ENCODE results near the gene ARHGEF37.

The ARHGEF37 gene

DNA sequence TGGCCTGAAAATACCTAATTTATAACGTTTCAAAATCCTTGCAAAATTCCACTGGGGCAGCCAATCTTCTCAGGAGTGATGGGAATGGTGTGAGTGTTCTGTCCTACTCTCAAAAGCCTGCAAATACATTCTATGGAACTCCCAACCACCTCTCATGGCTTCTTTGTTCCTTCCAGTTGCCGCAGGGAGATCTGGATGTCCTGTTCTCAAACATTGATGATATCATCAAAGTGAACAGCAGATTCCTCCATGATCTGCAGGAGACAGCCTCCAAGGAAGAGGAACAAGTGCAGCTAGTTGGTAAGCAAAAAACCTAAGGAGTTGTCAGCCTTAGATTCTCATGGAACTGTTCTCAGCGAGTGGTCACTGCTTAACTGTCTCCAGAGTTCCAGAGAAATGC, 19.6 kb downstream of the ARHGEF37 start:
- TF ChIP-seq NFIC (IDR thresholded peaks at IDR 0.05) = no peak
- no peak for TF ChIP-seq TCF12 (IDR thresholded peaks at IDR 0.05; ENCODE audit: low read depth)
- TF ChIP-seq, protein P1, sequence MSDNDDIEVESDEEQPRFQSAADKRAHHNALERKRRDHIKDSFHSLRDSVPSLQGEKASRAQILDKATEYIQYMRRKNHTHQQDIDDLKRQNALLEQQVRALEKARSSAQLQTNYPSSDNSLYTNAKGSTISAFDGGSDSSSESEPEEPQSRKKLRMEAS (IDR thresholded peaks at IDR 0.05) = no peak
- TF ChIP-seq CREB1 (IDR thresholded peaks at IDR 0.05; ENCODE audit: low read depth) = no peak
- no peak for TF ChIP-seq EP300 (IDR thresholded peaks at IDR 0.05; ENCODE audit: borderline replicate concordance)
- TF ChIP-seq FOXM1 (IDR thresholded peaks at IDR 0.05; ENCODE audit: borderline replicate concordance, low read depth) = no peak
- no peak for TF ChIP-seq CEBPB (IDR thresholded peaks at IDR 0.05)
- no peak for TF ChIP-seq RAD21 (IDR thresholded peaks at IDR 0.05; ENCODE audit: low read depth)
- no peak for TF ChIP-seq EGR1 (IDR thresholded peaks at IDR 0.05)
- no peak for TF ChIP-seq TEAD4 (IDR thresholded peaks at IDR 0.05)

DNA sequence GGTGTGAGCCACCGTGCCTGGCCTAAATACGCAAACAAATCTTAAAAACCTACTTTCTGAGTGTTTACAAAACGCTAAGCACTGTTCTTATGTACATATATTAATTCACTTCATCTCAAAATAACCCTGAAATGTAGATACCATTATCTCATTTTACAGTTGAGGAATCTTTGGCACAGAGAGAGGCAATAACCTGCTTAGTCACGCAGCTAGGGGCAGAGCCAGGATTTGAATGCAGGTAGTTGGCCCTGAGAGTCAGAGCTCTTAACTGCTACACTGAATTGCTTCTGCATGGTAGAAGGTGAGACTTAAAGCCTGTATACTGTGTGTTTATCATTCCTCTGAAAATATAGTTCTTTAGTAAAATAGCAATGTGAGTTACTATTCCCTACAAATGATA, 21.9 kb downstream of the ARHGEF37 start:
- TF ChIP-seq, protein P2, sequence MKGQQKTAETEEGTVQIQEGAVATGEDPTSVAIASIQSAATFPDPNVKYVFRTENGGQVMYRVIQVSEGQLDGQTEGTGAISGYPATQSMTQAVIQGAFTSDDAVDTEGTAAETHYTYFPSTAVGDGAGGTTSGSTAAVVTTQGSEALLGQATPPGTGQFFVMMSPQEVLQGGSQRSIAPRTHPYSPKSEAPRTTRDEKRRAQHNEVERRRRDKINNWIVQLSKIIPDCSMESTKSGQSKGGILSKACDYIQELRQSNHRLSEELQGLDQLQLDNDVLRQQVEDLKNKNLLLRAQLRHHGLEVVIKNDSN (IDR thresholded peaks at IDR 0.05) = no peak
- 0 out of 2 replicates have a peak, but pooled peaks have one; percentile 47 for TF ChIP-seq NFIC (IDR thresholded peaks at IDR 0.05)
- TF ChIP-seq YY1 (IDR thresholded peaks at IDR 0.05; ENCODE audit: low read depth) = no peak
- TF ChIP-seq TEAD4 (IDR thresholded peaks at IDR 0.05) = no peak
- TF ChIP-seq, protein P3, sequence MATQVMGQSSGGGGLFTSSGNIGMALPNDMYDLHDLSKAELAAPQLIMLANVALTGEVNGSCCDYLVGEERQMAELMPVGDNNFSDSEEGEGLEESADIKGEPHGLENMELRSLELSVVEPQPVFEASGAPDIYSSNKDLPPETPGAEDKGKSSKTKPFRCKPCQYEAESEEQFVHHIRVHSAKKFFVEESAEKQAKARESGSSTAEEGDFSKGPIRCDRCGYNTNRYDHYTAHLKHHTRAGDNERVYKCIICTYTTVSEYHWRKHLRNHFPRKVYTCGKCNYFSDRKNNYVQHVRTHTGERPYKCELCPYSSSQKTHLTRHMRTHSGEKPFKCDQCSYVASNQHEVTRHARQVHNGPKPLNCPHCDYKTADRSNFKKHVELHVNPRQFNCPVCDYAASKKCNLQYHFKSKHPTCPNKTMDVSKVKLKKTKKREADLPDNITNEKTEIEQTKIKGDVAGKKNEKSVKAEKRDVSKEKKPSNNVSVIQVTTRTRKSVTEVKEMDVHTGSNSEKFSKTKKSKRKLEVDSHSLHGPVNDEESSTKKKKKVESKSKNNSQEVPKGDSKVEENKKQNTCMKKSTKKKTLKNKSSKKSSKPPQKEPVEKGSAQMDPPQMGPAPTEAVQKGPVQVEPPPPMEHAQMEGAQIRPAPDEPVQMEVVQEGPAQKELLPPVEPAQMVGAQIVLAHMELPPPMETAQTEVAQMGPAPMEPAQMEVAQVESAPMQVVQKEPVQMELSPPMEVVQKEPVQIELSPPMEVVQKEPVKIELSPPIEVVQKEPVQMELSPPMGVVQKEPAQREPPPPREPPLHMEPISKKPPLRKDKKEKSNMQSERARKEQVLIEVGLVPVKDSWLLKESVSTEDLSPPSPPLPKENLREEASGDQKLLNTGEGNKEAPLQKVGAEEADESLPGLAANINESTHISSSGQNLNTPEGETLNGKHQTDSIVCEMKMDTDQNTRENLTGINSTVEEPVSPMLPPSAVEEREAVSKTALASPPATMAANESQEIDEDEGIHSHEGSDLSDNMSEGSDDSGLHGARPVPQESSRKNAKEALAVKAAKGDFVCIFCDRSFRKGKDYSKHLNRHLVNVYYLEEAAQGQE (IDR thresholded peaks at IDR 0.05; ENCODE audit: low read depth) = no peak
- TF ChIP-seq CREB1 (IDR thresholded peaks at IDR 0.05; ENCODE audit: low read depth) = no peak
- peak; percentile 20; the same call in 1 of the 2 replicates for TF ChIP-seq EP300 (IDR thresholded peaks at IDR 0.05; ENCODE audit: borderline replicate concordance)
- no peak for TF ChIP-seq FOXM1 (IDR thresholded peaks at IDR 0.05; ENCODE audit: borderline replicate concordance, low read depth)
- TF ChIP-seq ZBTB7A (IDR thresholded peaks at IDR 0.05; ENCODE audit: low read depth) = no peak
- TF ChIP-seq EGR1 (IDR thresholded peaks at IDR 0.05) = no peak
- no peak for TF ChIP-seq TCF12 (IDR thresholded peaks at IDR 0.05; ENCODE audit: low read depth)

DNA sequence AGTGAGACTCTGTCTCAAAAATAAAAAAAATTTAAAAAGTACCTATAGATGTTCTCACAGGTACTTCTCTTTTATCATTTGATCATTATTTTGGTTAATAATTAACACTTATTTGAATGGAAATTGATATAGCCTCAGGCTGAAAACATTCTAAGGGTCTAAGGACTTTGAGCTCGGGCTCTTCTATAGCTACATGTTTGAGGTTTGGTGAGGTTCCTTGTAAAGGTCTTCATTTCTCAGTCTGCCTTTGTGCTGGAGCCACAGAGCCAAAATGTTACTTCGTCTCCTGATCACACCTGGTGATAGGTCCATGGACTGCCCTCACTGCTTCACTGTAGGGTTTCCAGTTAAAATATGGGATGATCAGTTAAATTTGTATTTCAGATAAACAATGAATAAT, 22.6 kb downstream of the ARHGEF37 start:
- TF ChIP-seq, protein P2 (IDR thresholded peaks at IDR 0.05) = no peak
- no peak for TF ChIP-seq CREB1 (IDR thresholded peaks at IDR 0.05; ENCODE audit: low read depth)
- no peak for TF ChIP-seq RAD21 (IDR thresholded peaks at IDR 0.05; ENCODE audit: low read depth)
- TF ChIP-seq CEBPB (IDR thresholded peaks at IDR 0.05) = no peak
- TF ChIP-seq ZBTB7A (IDR thresholded peaks at IDR 0.05; ENCODE audit: low read depth) = no peak
- TF ChIP-seq, protein P1 (IDR thresholded peaks at IDR 0.05) = no peak
- no peak for TF ChIP-seq TCF12 (IDR thresholded peaks at IDR 0.05; ENCODE audit: low read depth)
- TF ChIP-seq EGR1 (IDR thresholded peaks at IDR 0.05) = no peak
- no peak for TF ChIP-seq EP300 (IDR thresholded peaks at IDR 0.05; ENCODE audit: borderline replicate concordance)
- TF ChIP-seq TEAD4 (IDR thresholded peaks at IDR 0.05) = no peak

DNA sequence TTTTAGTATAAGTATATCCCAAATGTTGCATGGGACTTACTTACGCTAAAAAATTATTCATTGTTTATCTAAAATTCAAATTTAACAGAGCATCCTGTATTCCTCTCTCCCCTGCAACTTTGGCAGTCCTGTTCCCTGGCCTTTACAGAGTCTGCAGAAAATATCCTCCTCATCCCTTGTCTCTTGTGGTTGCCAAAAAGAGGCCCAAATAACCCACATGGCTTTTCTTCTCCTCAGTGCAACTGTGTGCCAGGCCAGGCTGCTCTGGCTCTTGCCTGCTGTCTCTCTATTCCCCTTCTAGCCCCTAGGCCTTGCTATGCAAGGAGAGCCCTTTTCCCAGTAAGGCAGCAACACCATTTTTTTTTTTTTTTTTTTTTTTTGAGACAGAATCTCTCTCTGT, 23.0 kb downstream of the ARHGEF37 start:
- TF ChIP-seq NFIC (IDR thresholded peaks at IDR 0.05) = no peak
- TF ChIP-seq, protein P1 (IDR thresholded peaks at IDR 0.05) = no peak
- no peak for TF ChIP-seq EP300 (IDR thresholded peaks at IDR 0.05; ENCODE audit: borderline replicate concordance)
- TF ChIP-seq, protein P2 (IDR thresholded peaks at IDR 0.05) = no peak
- TF ChIP-seq CEBPB (IDR thresholded peaks at IDR 0.05) = no peak

DNA sequence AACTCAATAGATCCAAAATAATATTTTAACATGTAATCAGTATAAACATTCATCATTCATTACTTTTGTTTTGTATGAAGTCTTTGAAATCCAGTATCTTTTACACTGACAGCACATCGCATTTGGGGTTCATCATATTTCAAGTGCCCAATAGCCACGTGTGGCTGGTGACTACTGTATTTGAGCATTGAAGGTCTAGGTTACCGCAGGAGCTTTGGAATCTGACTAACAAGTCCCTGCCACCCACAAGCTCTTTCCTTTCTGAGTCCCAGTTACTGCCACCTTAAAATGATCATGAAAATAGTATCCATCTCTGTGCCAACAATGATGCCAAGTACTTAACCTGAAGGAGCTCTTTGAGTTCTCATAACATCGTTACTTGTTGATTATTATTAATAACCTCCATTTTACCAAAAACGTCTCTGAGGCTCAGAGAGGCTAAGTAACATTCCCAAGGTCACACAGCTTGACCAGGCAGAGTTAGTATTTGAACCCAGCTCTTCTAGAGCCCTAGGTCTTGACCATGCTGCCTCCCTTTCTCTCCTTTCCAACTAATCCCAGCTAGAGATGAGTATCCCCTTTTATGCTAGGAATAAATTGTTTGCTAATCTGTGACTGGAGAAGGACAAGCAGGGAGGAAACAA, 24.2 kb downstream of the ARHGEF37 start:
- TF ChIP-seq TEAD4 (IDR thresholded peaks at IDR 0.05) (no peak), EGR1 (IDR thresholded peaks at IDR 0.05) (no peak), YY1 (IDR thresholded peaks at IDR 0.05; ENCODE audit: low read depth) (no peak), CREB1 (IDR thresholded peaks at IDR 0.05; ENCODE audit: low read depth) (no peak), ZBTB7A (IDR thresholded peaks at IDR 0.05; ENCODE audit: low read depth) (no peak), TAF1 (IDR thresholded peaks at IDR 0.05; ENCODE audit: low read depth) (no peak), CEBPB (IDR thresholded peaks at IDR 0.05) (no peak), FOXM1 (IDR thresholded peaks at IDR 0.05; ENCODE audit: borderline replicate concordance, low read depth) (no peak), RAD21 (IDR thresholded peaks at IDR 0.05; ENCODE audit: low read depth) (no peak)
- TF ChIP-seq, protein P2 (IDR thresholded peaks at IDR 0.05) = no peak

DNA sequence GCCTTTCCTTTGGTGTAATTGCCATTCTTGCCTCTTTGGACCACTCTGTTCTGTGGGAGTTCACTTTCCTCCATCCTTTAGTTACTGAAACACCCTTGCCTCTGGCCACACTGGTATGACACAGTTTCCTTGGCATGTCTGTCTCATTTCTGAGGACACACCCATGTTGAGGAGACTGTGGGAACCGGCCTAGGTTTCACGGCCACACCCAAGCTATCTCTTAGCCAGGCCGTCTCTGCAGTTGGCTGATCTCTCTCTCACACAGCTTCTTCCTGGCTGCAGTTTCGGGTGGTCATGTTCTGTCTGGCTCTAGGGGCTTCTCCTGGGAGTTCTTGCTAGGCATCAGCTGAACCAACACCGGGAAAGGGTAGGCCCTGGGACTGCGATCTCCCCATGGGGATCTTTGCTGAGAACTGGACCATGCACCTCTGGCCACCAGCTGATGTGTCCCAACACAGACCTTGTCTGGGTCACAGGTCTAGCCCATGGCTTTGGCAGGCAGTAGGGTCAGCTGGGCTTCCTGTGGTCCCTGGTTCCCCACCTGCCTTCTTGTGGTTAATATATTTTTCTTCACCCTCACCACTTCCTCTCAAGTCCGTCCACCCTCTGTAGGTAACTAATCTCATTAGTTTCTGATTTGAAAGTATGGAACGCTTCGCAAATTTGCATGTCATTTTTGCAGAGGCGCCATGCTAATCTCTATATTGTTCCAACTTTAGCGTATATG, 24.9 kb downstream of the ARHGEF37 start:
- 0 out of 2 replicates have a peak, but pooled peaks have one; percentile 18 for TF ChIP-seq NFIC (IDR thresholded peaks at IDR 0.05)
- TF ChIP-seq EGR1 (IDR thresholded peaks at IDR 0.05) = no peak
- no peak for TF ChIP-seq ZBTB7A (IDR thresholded peaks at IDR 0.05; ENCODE audit: low read depth)
- no peak for TF ChIP-seq FOXM1 (IDR thresholded peaks at IDR 0.05; ENCODE audit: borderline replicate concordance, low read depth)
- TF ChIP-seq, protein P3 (IDR thresholded peaks at IDR 0.05; ENCODE audit: low read depth) = no peak
- TF ChIP-seq RAD21 (IDR thresholded peaks at IDR 0.05; ENCODE audit: low read depth) = no peak
- TF ChIP-seq EP300 (IDR thresholded peaks at IDR 0.05; ENCODE audit: borderline replicate concordance) = peak; percentile 75; the same call in 1 of the 2 replicates
- peak; percentile 83 for TF ChIP-seq TEAD4 (IDR thresholded peaks at IDR 0.05)
- peak; percentile 48; the same call in 1 of the 2 replicates for TF ChIP-seq TCF12 (IDR thresholded peaks at IDR 0.05; ENCODE audit: low read depth)

Data from Ishikawa (cell line).